ENCODE results near the gene EFL1. TPM values are rescaled to one million over a fixed set of nuclear protein-coding genes. Genes with fewer than 3 reads are reported as not detected.

Gene EFL1
- total RNA-seq, 1 experiment from 2014 or later = 29.1 TPM

DNA sequence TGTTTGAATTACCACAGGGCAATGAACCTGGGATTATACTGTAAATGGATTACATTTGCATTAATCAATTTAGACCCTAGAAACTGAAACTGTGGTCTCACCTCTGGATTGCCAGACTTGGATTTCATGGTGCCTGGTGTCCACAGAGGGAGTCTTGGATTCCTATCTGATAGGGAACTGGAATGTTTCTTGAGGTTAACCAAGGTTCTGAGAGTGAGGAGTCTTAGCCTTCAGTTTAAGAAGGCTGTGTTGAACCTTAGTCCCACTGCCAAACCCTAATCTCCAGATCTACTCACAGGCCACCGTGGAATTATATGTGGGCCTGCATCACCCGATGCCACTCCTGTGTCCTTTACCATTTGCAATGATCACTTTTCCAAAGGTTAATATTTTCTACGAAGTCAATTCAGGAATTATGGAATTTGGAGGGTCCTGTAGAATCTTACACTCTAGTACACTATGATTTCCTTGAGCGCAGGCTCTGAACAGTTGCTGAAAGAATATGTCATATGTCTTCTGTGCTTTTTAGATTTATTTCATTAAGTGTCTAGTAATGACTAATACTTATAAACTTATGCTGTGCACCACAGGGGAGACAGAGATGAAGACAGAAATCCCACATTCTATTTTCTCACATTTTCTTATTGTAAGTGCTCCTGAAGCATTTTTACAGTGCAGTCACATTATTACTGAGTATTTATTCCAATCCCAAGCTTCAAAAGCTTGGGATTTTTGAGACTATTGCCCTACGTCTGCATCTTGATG lies 87.9 kb downstream of the EFL1 start:
- Mint-ChIP-seq H3K4me1 (ENCODE audit: low read depth, unreplicated experiment) (no peaks in the 10 kb centered on the region), H3K4me3 (ENCODE audit: low read depth, unreplicated experiment) (no peak overlapping the region), H3K27me3 (ENCODE audit: unreplicated experiment) (no peaks in the 10 kb centered on the region), H3K36me3 (ENCODE audit: insufficient read depth, unreplicated experiment) (no peaks in the 10 kb centered on the region), H3K9me3 (ENCODE audit: low read depth, unreplicated experiment) (no peaks in the 10 kb centered on the region), H3K27ac (ENCODE audit: unreplicated experiment) (no peak overlapping the region)
- no peak for DNase-seq
- intact Hi-C loops (cut with micrococcal nuclease; ENCODE audit: unreplicated experiment) = no loop called here
- no TSS peak for BruUV-seq (replicated peaks)
- CTCF ChIA-PET = interaction anchor here (0.7 kb wide), 1 partner anchor 9 kb away, joined by 3 read pairs; no protein-coding TSS in a partner anchor
- TF ChIP-seq, protein P1, sequence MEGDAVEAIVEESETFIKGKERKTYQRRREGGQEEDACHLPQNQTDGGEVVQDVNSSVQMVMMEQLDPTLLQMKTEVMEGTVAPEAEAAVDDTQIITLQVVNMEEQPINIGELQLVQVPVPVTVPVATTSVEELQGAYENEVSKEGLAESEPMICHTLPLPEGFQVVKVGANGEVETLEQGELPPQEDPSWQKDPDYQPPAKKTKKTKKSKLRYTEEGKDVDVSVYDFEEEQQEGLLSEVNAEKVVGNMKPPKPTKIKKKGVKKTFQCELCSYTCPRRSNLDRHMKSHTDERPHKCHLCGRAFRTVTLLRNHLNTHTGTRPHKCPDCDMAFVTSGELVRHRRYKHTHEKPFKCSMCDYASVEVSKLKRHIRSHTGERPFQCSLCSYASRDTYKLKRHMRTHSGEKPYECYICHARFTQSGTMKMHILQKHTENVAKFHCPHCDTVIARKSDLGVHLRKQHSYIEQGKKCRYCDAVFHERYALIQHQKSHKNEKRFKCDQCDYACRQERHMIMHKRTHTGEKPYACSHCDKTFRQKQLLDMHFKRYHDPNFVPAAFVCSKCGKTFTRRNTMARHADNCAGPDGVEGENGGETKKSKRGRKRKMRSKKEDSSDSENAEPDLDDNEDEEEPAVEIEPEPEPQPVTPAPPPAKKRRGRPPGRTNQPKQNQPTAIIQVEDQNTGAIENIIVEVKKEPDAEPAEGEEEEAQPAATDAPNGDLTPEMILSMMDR (IDR thresholded peaks at IDR 0.05; ENCODE audit: unreplicated experiment) = no peak

DNA sequence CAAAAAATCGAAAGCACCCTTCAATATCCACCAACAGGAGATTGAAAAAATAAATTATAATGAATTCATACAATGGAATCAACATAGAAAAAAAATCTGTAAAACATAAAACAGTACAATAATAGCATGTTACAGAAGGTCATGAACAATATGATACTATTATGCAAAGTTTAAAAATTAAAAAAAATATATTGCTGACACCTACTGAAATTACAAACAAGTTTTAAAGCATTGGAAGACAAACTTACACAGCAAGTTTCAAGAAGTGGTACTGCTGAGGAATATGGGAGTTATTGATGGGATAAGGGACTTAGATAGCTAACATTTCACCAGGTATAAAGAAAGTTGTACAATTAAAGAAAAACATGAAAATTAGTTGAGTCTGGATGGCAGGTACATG lies 89.4 kb downstream of the EFL1 start:
- H3K27ac Mint-ChIP-seq (ENCODE audit: unreplicated experiment) = no peak overlapping the region
- DNase-seq = no peak
- BruUV-seq (replicated peaks) = no TSS peak
- CTCF ChIA-PET = interaction anchor here (0.9 to 1.1 kb wide), 2 partner anchors 11 to 32 kb away, joined by 3 to 5 read pairs; no protein-coding TSS in a partner anchor
- TF ChIP-seq, protein P1 (IDR thresholded peaks at IDR 0.05; ENCODE audit: unreplicated experiment) = no peak
- H3K9me3 Mint-ChIP-seq (ENCODE audit: low read depth, unreplicated experiment) = no peaks in the 10 kb centered on the region
- no peaks in the 10 kb centered on the region for H3K27me3 Mint-ChIP-seq (ENCODE audit: unreplicated experiment)
- H3K4me3 Mint-ChIP-seq (ENCODE audit: low read depth, unreplicated experiment) = no peak overlapping the region
- intact Hi-C loops (cut with micrococcal nuclease; ENCODE audit: unreplicated experiment) = loop anchor here (2.0 kb wide), 1 partner anchor 32 kb away; no protein-coding TSS in a partner anchor
- H3K4me1 Mint-ChIP-seq (ENCODE audit: low read depth, unreplicated experiment) = no peaks in the 10 kb centered on the region
- H3K36me3 Mint-ChIP-seq (ENCODE audit: insufficient read depth, unreplicated experiment) = no peaks in the 10 kb centered on the region

DNA sequence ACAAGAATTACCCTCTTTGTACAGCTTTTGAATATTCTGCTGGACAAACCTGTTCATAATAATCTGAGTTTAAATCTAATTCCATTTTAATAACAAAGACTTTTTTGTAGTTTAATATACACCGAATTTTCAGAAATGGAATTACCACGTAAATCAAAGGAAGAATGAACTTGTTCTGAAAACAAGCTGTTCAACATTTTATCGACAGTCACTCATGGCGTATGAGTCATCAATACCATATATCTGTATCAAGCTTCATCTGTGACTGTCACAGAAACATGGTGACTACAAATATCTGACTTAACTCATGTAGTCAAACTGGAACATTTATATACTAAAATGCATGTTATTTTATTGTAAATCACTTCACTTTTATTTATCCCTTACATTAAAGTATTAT lies 90.0 kb downstream of the EFL1 start:
- TF ChIP-seq, protein P1 (IDR thresholded peaks at IDR 0.05; ENCODE audit: unreplicated experiment) = no peak
- H3K9me3 Mint-ChIP-seq (ENCODE audit: low read depth, unreplicated experiment) = no peaks in the 10 kb centered on the region
- H3K4me1 Mint-ChIP-seq (ENCODE audit: low read depth, unreplicated experiment) = no peaks in the 10 kb centered on the region
- H3K36me3 Mint-ChIP-seq (ENCODE audit: insufficient read depth, unreplicated experiment) = no peaks in the 10 kb centered on the region
- intact Hi-C loops (cut with micrococcal nuclease; ENCODE audit: unreplicated experiment) = loop anchor here (2.0 kb wide), 1 partner anchor 32 kb away; no protein-coding TSS in a partner anchor
- CTCF ChIA-PET = interaction anchor here (0.9 to 1.2 kb wide), 3 partner anchors 10 to 64 kb away, joined by 3 to 5 read pairs (median 5); no protein-coding TSS in a partner anchor
- BruUV-seq (replicated peaks) = no TSS peak
- H3K27ac Mint-ChIP-seq (ENCODE audit: unreplicated experiment) = no peak overlapping the region
- H3K4me3 Mint-ChIP-seq (ENCODE audit: low read depth, unreplicated experiment) = no peak overlapping the region
- no peaks in the 10 kb centered on the region for H3K27me3 Mint-ChIP-seq (ENCODE audit: unreplicated experiment)
- DNase-seq = no peak

DNA sequence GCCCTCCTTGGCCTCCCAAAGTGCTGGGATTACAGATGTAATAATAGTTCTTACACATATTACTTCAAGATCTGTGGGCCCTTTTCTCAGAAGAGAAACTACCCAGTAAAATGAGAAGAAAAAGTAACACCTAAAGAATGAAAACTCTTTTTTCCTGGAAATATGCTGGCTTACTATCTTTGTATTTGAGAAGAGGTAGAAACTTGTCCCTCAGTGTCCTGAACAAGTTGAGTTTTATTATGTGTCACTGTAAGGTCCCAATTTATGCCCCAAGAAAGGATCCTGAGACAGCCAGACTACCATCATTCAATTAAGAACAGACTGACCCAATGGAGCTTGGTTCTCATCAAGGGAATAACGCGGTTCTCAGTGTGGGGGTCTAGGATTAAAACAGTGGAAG lies 93.8 kb downstream of the EFL1 start:
- CTCF ChIA-PET = no interaction called here
- no peaks in the 10 kb centered on the region for H3K27me3 Mint-ChIP-seq (ENCODE audit: unreplicated experiment)

More for the DNA sequence above, 93.8 kb downstream of the EFL1 start:
- TF ChIP-seq, protein P1 (IDR thresholded peaks at IDR 0.05; ENCODE audit: unreplicated experiment) = no peak
- no peak for DNase-seq
- Mint-ChIP-seq H3K36me3 (ENCODE audit: insufficient read depth, unreplicated experiment) (no peaks in the 10 kb centered on the region), H3K4me1 (ENCODE audit: low read depth, unreplicated experiment) (no peaks in the 10 kb centered on the region), H3K9me3 (ENCODE audit: low read depth, unreplicated experiment) (no peaks in the 10 kb centered on the region), H3K4me3 (ENCODE audit: low read depth, unreplicated experiment) (no peak overlapping the region), H3K27ac (ENCODE audit: unreplicated experiment) (no peak overlapping the region)
- intact Hi-C loops (cut with micrococcal nuclease; ENCODE audit: unreplicated experiment) = no loop called here
- no TSS peak for BruUV-seq (replicated peaks)
